Ishikawa (cell line): ENCODE measurements around the gene EPS15.

Experiments
- CEBPB ChIP-seq: IDR thresholded peaks from 2 replicates; pipeline ENCODE4 v1.6.1; 2012
- CREB1 ChIP-seq: IDR thresholded peaks from 2 replicates; pipeline ENCODE4 v1.6.1; 2012; ENCODE audit warnings: low read depth
- EGR1 ChIP-seq: IDR thresholded peaks from 2 replicates; pipeline ENCODE4 v1.6.1; 2012
- EP300 ChIP-seq: IDR thresholded peaks from 2 replicates; pipeline ENCODE4 v1.6.1; 2012; ENCODE audit warnings: borderline replicate concordance
- FOXM1 ChIP-seq: IDR thresholded peaks from 2 replicates; pipeline ENCODE4 v1.6.1; 2012; ENCODE audit warnings: low read depth, borderline replicate concordance
- NFIC ChIP-seq: IDR thresholded peaks from 2 replicates; pipeline ENCODE4 v1.6.1; 2012
- RAD21 ChIP-seq: IDR thresholded peaks from 2 replicates; pipeline ENCODE4 v1.6.1; 2012; ENCODE audit warnings: low read depth
- TAF1 ChIP-seq: IDR thresholded peaks from 2 replicates; pipeline ENCODE4 v1.6.1; 2012; ENCODE audit warnings: low read depth, mild to moderate bottlenecking
- TCF12 ChIP-seq: IDR thresholded peaks from 2 replicates; pipeline ENCODE4 v1.6.1; 2012; ENCODE audit warnings: low read depth
- TEAD4 ChIP-seq: IDR thresholded peaks from 2 replicates; pipeline ENCODE4 v1.6.1; 2012
- YY1 ChIP-seq: IDR thresholded peaks from 2 replicates; pipeline ENCODE4 v1.6.1; 2012; ENCODE audit warnings: low read depth
- TF ChIP-seq, protein P1 (sequence below): IDR thresholded peaks from 2 replicates; pipeline ENCODE4 v1.6.1; 2012; ENCODE audit warnings: low read depth, mild to moderate bottlenecking
- TF ChIP-seq, protein P2 (sequence below): IDR thresholded peaks from 2 replicates; pipeline ENCODE4 v1.6.1; 2012

DNA sequence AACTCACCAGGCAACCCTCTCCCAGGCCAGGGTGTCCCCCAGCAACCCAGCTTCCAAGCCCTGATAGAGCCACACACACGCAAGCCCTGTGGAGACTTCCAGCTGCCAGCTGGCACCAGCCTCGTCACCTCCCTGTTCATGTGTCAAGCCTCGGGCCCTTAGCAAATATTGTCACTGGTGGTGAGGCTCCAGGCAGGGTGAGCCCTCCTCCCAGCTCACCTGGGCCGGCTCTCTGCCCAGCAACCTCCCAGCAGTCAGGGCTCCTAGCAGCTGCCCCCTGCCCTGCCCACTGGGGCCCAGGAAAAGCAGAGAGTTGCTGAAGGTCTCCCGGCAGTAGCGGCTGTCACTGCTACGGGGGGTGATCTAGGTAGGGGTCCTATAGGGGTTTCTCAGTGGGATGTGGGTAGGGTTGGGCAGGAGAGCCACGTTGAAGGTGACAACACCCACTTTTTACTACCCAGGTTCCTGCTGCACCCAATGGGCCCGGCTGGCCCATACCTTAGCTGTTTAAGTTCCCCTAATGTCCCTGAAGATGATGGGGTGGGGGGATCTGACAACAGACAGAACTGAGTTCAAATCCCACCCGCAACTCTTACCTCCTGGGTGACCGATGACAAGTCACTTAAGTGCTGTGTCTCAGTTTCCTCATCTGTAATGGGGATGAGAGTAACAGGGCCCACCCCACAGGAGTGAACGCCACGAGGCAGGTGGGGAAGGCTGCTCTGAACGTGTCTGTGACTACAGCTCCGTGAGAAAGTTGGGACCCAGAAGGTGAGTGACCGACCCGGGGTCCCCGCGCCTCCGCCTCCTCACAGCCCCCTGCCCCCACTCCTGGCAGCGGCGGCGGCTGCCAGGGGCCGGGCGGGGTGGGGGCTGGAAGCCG, 189.4 kb downstream of the EPS15 start:
- TF ChIP-seq TAF1 (no peak), YY1 (no peak), EGR1 (no peak), EP300 (no peak), RAD21 (no peak), FOXM1 (no peak), TCF12 (no peak), CEBPB (no peak), CREB1 (no peak), NFIC (no peak), TEAD4 (no peak)
- TF ChIP-seq, protein P1, sequence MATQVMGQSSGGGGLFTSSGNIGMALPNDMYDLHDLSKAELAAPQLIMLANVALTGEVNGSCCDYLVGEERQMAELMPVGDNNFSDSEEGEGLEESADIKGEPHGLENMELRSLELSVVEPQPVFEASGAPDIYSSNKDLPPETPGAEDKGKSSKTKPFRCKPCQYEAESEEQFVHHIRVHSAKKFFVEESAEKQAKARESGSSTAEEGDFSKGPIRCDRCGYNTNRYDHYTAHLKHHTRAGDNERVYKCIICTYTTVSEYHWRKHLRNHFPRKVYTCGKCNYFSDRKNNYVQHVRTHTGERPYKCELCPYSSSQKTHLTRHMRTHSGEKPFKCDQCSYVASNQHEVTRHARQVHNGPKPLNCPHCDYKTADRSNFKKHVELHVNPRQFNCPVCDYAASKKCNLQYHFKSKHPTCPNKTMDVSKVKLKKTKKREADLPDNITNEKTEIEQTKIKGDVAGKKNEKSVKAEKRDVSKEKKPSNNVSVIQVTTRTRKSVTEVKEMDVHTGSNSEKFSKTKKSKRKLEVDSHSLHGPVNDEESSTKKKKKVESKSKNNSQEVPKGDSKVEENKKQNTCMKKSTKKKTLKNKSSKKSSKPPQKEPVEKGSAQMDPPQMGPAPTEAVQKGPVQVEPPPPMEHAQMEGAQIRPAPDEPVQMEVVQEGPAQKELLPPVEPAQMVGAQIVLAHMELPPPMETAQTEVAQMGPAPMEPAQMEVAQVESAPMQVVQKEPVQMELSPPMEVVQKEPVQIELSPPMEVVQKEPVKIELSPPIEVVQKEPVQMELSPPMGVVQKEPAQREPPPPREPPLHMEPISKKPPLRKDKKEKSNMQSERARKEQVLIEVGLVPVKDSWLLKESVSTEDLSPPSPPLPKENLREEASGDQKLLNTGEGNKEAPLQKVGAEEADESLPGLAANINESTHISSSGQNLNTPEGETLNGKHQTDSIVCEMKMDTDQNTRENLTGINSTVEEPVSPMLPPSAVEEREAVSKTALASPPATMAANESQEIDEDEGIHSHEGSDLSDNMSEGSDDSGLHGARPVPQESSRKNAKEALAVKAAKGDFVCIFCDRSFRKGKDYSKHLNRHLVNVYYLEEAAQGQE = no peak
- TF ChIP-seq, protein P2, sequence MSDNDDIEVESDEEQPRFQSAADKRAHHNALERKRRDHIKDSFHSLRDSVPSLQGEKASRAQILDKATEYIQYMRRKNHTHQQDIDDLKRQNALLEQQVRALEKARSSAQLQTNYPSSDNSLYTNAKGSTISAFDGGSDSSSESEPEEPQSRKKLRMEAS = no peak
